GM12875 (cell line): Measurements from ENCODE around the gene HS3ST2.

ENCODE experiments used
- H3K4me3 ChIP-seq: one replicate; pipeline ENCODE4 v1.5.1; 2011; ENCODE audit warnings: low read depth, low read length, control low read depth
- CTCF ChIP-seq: IDR thresholded peaks from 2 replicates; pipeline ENCODE4 v1.5.1; 2011; ENCODE audit warnings: low read depth, mild to moderate bottlenecking, control low read depth, inconsistent platforms, low read length, moderate library complexity, borderline replicate concordance; ENCODE audit not compliant: insufficient read depth

Gene HS3ST2

GRCh38 chr16:22948603-22949368, 134.8 kb downstream of the HS3ST2 start:
- peak; percentile 74 for TF ChIP-seq CTCF
- H3K4me3 ChIP-seq = no peak overlapping the region

- no peak overlapping the region for H3K4me3 ChIP-seq
- no peak for TF ChIP-seq CTCF
These were observed 141.6 kb downstream of the HS3ST2 start for GRCh38 chr16:22955461-22956070.

GRCh38 chr16:22961206-22961605, 147.2 kb downstream of the HS3ST2 start:
- TF ChIP-seq CTCF = no peak
- no peak overlapping the region for H3K4me3 ChIP-seq

- H3K4me3 ChIP-seq = no peak overlapping the region
- TF ChIP-seq CTCF = no peak
These were observed 148.9 kb downstream of the HS3ST2 start for GRCh38 chr16:22962905-22963304.
